Measurements from ENCODE around the gene MAFF.

DNA sequence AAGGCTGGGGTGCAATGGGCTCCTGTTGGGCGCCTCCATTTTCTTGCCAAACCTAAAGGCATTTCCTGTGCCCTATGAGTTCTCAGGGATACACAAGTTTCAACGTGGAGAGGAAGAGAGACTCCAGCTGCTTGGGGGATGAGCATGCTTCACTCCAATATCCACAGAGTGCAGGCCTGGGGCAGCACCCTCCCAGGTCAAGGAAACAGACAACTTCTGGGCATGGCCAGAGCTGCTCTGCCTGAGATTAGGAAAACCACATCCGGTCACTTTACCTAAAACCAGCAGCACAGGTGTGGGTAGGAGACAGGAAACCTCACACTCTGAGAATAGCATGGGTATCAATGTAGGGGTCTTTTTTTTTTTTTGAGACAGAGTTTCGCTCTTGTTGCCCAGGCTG lies 42.3 kb downstream of the MAFF start:
- TF ChIP-seq, protein P1, sequence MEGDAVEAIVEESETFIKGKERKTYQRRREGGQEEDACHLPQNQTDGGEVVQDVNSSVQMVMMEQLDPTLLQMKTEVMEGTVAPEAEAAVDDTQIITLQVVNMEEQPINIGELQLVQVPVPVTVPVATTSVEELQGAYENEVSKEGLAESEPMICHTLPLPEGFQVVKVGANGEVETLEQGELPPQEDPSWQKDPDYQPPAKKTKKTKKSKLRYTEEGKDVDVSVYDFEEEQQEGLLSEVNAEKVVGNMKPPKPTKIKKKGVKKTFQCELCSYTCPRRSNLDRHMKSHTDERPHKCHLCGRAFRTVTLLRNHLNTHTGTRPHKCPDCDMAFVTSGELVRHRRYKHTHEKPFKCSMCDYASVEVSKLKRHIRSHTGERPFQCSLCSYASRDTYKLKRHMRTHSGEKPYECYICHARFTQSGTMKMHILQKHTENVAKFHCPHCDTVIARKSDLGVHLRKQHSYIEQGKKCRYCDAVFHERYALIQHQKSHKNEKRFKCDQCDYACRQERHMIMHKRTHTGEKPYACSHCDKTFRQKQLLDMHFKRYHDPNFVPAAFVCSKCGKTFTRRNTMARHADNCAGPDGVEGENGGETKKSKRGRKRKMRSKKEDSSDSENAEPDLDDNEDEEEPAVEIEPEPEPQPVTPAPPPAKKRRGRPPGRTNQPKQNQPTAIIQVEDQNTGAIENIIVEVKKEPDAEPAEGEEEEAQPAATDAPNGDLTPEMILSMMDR (IDR thresholded peaks at IDR 0.05) = no peak
- no peak for TF ChIP-seq EP300 (IDR thresholded peaks at IDR 0.05)
